NCI-H146 treated with DMSO at 0.1 percent for 48 hours (cell line): ENCODE data around the gene FAM217B.

Experiments
- DNase-seq: peaks from one replicate; lab custom pipeline; 2025; ENCODE audit not compliant: unreplicated experiment; lab: John Stamatoyannopoulos, UW

The FAM217B gene, protein sequence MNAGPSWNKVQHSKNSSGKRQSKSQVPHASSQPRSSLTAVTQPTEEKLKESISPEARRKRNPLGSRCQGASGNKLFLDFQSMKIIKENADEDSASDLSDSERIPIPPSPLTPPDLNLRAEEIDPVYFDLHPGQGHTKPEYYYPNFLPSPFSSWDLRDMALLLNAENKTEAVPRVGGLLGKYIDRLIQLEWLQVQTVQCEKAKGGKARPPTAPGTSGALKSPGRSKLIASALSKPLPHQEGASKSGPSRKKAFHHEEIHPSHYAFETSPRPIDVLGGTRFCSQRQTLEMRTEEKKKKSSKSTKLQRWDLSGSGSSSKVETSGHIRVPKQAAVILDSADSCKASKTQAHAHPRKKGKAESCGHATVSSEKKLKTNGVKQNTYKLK

DNA sequence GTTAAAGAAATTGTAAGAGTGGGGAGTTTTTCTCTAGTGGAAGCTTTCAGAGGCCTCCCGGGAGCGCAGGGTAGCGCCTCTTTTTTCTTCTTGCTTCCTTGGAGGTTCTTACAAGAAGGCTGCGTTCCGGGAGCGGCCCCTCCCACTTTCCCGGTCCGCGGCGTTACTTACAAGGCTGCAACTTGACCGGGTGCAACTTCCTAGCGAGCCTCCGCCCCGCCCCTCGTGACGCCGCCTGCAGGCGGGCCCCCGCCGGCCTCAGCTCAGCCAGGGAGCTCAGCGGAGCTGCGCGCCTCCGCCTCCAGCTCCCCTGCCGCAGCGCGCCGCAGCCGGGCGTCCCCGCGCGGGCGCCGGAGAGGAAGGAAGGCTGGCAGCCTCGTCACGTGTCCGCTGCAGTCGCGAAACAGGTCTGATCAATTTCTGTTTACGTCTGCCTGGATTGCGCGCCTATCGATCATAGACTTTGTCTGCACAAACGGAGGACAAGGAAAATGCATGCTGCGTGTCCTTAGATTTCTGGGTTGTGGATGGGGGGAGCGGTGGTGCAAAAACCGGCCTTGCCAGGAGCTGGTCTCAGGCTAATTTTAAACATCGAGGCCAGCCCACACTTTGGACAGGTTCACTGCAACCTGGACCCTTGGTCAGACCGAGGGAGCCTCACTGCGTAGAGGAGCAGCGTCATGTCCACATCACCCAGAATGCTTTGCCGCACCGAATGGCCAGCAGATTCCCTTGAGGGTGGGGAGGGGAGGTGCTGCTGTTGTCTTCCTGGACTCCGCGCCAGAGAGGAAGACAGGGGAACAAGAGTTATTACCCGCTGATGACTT is at the start of gene FAM217B, which contains the start of gene PPP1R3D:
Gene FAM217B, plus strand, starts transcription at position 261 of the 827 bp plus-strand sequence. CDS start 3,555 bp downstream, outside the sequence.
Gene PPP1R3D, minus strand, starts transcription at position 177 of the 827 bp plus-strand sequence. CDS start 374 bp downstream, outside the sequence.
- DNase-seq = peak; percentile 90

DNA sequence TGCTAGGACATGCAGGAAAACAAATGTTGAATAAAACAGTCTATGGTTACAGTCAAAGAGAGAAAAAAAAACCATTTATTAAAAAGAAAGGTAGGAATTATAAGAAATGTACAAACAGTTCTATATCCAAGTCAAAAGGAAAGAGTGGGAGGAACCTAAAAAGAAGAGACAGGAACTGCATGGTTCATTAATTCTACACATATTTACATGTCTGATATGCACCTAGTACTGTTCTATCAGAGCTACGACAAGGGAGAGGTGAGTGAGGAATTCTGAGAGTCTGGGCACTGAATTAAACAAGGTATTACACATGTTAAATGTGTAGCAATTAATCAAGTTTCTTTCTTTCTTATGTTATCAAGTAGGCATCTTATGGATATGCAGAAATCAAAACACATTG is 48.6 kb upstream of the FAM217B start:
- no peak for DNase-seq

DNA sequence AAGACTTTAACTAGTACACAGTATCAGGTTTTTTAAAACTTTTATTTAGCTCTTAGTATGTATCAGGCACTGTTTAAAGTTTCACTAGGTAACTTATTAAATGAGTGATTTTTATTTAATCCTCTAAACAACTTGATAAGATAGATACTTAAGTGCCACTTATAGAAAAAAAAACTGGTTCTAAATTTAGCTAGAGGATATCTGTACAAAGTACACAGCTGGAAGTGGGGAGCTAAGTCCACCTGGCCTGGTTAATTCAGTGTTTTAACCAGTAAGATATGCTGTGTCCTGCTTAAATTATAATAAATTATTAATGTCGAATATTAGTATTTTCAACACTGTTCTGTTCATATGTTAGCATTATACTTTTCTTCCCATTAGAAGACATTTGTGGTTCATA is 44.3 kb upstream of the FAM217B start:
- DNase-seq = no peak

DNA sequence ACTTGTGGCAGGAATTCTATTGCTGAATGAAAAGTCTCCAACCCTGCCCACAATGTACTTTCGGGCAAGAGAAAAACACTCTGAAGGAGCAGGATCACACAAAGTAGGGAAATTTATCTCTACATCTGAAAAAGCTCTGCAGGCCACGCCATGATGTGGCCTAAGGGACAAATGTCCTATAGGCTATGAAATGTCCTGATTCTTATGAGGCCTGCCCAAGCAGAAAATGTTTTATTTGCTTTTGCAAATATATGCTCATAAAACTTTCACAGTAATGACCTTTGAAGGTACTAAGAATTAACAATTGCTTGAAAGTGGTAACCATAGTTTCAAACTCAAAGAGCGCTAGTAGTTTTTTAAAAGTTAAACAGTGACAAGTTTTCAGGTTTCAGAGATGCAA is 37.7 kb upstream of the FAM217B start:
- DNase-seq = no peak

DNA sequence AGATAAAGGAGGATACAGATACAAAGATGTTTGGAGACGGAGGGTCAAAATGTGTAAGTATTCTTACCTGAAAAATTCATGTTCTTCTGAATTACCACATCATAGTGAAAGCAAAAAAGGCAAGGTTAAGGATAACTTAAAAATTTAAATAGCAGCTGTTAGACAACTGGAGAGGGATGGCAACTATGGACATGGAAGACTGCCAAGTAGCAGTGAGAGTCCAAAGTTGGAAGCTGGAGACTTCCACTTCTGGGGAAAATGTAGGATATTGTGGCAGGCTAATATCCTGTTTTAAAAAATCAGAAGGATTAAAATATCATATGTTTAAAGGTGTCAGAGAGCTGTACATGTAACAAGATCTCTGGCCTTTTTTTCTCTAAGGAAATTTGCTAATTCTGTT is 36.6 kb upstream of the FAM217B start:
- no peak for DNase-seq

DNA sequence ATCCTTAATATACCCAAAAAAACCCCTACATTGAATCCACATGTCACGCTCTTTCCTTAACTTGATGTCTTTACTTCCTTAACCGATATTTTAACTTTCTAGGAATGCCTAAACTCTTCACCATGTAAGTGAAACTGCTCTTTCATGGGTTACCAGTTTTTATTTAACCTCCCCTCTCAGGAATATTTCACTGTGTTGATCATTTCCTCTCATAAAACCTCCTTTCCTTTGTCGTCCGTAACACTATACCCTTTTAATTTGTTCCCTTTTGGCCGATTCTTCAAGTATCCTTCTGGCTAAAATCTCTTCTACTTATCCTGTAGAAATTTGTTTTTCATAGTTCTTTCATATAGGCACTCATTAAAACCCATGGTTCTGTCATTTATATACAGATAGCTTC is 31.3 kb upstream of the FAM217B start:
- DNase-seq = no peak

DNA sequence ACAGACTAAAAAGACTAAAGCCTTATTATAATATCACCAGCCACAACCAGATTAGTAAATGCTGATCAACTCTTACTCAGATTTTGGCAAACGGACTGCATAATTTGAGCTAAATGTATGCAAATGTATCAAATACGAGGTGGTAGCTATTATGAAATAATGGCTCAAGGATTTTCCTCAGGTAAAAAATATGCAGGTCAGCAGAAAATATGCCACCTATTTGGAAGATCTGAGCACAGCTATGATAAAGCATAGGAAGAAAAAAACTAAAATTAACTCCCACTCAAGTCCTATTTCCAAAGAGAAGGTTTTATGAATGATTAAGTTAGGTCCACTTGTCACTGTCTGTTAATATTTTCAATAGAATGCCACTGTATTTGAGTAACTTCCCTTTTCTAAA is 29.1 kb upstream of the FAM217B start:
- no peak for DNase-seq

DNA sequence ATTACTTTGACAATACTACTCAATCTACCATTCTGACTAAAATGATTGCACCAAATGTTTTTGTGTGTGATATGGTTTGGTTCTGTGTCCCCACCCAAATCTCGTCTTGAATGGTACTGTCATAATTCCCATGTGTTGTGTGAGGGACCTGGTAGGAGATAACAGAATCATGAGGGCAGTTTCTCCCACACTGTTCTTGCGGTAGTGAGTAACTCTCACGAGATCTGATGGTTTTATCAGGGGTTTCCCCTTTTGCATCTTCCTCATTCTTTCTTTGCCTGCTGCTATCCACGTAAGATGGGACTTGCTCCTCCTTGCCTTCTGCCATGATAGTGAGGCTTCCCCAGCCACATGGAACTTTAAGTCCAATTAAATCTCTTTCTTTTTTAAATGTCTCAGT is 27.6 kb upstream of the FAM217B start:
- DNase-seq = no peak

DNA sequence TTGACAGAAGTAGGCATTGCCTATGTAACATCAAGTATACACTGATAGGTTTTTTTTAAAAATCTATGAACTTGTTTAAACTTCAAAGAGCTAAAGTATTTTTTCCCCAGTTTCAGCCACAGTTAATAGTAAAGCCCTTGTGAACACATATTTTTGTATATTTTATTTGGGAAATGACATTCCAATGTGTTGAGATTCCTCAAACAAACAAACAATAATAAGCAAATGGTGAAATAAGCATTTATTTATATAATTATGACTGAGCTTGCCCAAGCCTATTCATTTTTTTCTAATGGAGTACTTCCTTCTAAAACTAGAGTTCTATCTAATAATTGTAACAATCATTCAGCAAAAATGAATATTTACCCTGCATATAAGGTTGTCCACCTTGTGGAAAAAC is 19.2 kb upstream of the FAM217B start:
- no peak for DNase-seq

DNA sequence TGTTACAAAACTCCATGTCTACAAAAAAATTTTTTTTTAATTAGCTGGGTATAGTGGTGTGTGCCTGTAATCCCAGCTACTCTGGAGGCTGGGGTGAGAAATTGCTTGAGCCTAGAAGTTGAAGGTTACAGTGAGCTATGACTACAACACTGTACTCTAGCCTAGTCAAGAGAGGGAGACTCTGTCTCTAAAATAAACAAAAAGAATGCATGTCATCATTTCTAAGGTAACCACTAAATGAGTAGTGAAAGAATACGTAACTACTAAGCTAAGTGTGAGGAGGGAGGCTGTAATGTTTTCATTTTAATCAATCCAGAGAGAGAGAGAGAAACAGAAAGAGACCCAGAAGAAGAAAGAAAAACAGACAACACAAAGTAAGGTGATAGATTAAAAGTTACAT is 16.7 kb upstream of the FAM217B start:
- DNase-seq = no peak

DNA sequence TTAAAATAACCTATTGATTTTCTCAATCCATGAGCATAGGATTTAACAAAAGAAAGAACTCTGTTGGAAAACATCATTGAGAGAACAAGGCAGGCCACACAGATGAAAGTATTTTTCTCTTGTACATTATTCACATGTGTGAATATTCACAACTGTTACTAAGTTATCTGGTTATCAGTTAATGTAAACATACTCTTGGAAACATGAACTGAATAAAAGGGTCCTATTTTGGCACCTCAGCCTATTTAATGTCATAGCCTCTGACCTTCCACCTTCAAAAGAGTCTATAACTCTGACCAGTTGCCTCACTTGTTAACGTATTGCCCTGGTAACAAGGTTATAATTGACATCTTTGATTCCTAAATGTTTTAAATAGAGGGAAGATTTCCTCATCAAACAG is 14.8 kb upstream of the FAM217B start:
- no peak for DNase-seq

DNA sequence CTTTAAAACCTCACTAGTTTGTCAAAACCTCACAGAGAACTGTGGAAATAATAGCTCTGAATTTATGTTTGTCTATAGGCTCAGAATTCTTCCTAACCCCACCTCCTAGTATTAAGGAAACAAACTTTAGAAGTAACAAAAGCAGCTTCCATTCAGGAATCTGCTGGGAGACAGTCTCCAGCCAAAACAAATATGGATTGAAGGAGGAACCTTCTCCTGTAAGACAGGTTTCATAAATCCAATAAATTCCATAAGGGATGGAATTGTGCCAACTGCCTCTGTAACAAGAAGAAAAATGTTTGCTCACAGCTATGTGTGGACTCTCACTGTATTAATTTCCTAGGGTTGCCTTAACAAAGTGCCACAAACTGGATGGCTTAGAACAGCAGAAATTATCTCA is 14.3 kb upstream of the FAM217B start:
- no peak for DNase-seq

DNA sequence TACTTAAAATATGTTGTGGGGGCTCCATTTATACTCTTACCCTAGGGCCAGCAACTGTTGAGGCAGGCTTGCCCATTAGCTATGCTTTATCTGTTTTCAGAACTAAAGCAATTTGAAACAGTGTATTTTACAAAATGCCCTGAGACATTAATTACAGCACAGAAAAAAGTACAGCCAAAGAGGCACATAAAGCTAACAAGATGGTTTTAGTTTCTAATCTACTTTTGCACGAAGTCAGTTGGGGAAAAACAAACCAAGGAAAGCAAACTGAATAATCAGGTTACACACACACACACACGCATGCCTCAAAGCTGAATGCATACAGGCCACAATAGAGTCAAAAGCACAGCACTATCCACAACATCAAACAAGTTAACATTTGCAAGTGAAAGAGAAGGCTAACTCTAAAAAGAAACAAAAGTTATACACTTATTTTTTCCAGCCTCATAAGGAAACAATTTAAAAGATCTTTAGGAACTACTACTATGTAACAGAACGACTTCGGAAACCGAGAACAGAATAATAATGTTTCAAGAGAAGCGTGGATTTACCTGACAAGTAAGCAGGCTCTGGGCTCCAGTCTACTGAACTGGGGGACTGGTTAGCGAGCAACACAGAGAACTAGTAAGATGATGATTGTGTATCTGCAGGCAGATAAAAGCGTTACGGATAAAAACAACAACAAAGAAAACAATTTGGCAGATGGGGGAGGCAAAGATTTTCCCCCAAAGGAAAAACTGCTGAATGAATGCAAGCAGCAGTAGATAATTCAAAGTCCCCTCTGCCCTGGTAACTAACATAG is 8.5 kb upstream of the FAM217B start:
- DNase-seq = no peak

DNA sequence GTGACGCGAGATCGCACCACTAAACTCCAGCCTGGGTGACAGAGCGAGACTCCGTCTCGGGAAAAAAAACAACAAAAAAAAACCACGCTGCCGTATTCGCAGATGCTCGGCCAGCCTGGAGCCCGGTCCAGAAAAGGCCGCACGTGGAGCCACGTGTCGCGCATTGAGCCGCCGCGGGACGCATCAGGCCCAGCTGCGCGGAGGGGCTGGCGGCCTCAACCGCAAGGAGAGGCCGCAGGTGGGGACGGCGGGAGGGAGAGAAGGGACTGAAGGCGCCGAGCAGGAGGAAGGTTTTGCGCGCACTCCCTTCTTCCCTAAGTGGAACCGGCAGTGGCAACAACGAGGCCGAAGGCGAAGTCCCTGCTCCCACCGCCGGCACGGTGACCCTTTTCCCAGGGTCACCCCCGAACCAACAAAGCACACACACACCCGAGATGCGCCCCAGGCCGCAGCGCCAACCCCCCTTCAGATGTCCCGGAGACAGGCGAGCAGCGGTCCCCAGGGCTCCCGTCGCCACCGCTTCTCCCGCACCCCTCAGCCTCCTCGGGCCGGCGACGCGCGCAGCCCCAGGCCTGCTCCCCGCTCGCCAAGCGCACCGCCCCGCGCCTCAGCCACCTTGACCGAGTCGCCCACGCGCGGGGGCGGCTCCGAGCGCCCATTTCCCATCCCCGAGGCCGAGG is 7.4 kb upstream of the FAM217B start:
- DNase-seq = no peak

DNA sequence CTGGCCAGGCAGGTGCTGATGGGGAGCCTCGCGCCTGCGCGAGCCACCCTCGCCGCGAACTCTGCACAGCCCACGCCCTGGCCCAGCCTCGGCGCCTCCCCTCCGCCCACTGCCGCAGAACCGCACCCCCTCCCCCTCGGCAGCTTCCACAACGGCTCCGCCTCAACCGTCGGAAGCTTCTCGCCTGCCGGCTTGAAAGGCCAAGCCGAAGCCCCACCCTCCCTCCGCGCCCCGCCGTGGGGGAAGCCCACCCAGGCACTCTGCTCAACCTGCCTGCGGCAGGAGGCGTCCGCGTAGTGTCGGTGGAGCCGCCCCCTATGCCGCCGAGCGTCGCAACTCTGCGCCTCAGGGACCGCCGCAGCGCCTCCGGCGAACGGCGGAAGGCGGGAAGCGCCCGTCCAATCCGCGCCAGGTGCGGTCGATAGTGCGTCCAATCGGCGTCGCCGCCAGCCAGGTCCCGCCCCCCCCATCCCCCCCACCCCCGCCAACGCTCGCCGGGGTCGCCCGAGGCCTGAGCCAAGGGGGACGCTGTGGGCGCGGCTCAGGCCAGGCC is 6.8 kb upstream of the FAM217B start, which contains the start of gene SYCP2:
Gene SYCP2, minus strand, starts transcription at position 342 of the 553 bp plus-strand sequence. CDS start 11,224 bp downstream, outside the sequence.
- no peak for DNase-seq

DNA sequence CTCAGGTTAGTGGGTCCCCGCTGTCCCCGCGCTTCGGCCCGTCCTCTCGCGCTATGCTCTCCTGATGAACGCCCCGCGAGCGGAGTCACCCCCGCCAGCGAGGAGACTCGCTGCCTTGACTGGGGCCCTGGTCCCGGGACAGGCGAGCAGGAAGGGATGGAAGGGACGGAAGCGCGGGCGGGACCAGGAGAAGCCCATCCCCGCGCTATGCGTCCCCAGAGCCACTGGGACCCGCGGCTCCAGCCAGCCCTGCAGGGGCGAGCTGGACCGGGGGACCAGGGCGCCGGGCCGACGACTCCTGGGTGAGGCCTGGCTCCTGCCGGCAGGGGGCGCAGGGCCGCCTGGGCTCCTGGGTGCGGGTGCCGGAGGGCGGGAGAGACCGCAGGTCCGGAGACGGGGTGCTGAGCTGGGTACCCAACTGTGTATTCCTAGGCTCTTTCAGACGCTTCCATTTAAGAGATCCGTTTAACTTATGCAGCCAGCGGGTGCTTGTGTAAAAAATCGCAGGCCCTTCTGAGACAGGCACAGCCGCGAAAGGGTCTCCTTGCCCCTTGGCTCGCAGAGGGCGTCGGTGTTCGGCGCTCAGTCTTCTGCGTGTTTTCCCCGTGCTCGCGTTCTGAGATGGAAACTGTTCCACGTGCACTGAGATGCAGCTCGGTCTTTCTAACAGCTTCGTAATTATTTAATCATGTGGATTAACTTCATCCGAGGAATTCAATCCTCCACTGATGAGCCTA is 6.2 kb upstream of the FAM217B start:
- peak; percentile 52 for DNase-seq

DNA sequence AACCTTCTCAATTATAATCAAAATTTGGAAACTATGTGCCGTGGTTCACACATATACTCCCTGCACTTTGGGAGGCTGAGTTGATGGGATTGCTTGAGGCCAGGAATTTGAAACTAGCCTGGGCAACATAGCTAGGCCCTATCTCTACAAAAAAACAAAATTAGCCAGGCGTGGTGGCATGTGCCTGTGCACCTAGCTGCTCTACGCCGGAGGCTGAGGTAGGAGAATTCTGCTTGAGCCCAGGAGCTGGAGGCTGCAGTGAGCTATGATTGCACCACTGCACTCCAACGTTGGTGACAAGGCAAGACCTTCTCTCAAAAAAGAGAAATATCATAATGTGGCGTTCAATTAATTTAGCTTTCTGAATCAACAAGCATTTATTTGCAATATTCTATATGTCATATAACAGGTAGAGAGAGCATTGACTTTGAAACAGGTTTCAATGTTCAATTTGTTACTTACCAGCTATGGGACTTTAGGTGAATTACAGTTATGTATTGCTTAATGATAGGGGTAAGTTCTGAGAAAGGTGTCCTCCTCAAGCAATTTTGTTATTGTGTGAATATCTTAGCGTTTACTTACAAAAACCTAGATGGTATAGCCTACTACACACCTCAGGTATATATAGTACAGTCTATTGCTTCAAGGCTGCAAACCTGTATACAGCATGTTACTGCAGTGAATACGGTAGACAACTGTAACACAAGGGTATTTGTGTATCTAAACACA is 4.6 kb upstream of the FAM217B start:
- no peak for DNase-seq

DNA sequence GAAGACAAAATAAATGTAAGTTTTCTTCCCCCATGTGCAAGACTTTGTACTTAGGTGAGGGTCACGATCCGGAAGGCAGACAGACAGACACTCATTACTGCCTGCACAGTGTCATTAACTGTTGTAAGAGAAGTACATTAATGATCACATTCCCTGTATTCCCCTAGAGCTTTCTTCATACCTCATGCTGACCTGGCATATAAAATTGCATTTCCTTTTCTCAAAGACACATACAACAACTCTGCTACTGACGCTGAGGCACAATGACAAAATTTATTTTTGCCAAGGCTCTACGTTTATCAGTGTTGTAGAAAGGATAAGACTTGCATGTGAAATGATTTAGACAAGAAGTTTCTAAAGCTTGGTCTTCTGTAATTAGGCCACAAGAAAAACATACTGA is 3.8 kb upstream of the FAM217B start:
- no peak for DNase-seq

DNA sequence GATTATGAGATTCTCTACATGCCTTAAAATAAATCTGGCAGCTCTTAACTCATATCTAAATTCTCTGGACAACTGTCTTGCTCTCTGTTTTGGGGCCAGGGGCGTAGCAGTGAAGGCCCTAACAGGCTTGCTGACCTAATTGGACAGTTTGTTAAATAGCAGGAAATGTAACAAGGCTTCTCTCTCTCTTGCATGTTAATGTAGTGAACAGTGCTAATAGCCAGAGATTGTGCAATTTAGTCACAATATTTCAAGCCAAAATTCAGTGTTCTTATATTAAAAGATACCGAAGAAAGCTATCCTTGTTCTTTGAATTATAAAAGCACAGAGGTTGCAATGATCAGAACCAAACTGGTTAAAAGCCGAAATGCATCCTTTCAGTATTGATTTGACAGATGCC is 3.0 kb upstream of the FAM217B start:
- no peak for DNase-seq
